K562 (cell line): ENCODE measurements around the gene PDE1A.

Experiments
- ATF2 ChIP-seq: sonication (generic); formaldehyde crosslinking; IDR thresholded peaks from 2 replicates; pipeline ENCODE4 v1.8.1; 2022; ENCODE audit warnings: missing genetic modification reagents
- FOXM1 ChIP-seq, 2 experiments: fragments of 450-650 bp in 1 of 2; sonication (generic) in 1 of 2; formaldehyde crosslinking in 1 of 2; IDR thresholded peaks; 2 replicates each; pipeline versions ENCODE4 v1.6.1 to v1.9.0; 2017 to 2022; ENCODE audit warnings: low read depth in 2 of 2, mild to moderate bottlenecking in 2 of 2, missing genetic modification reagents in 1 of 2, moderate library complexity in 1 of 2
- HOMEZ ChIP-seq: fragments of 250-450 bp; sonication (Bioruptor Pico); IDR thresholded peaks from 2 replicates; pipeline ENCODE4 v1.4.0; 2020; ENCODE audit warnings: mild to moderate bottlenecking, moderate library complexity
- MEF2A ChIP-seq: IDR thresholded peaks from 2 replicates; pipeline ENCODE4 v1.6.1; 2011; ENCODE audit warnings: low read depth, mild to moderate bottlenecking, low read length, moderate library complexity; ENCODE audit not compliant: control insufficient read depth
- MTA1 ChIP-seq: fragments of 450-650 bp; IDR thresholded peaks from 2 replicates; pipeline ENCODE4 v1.6.1; 2017; ENCODE audit warnings: borderline replicate concordance
- SMAD1 ChIP-seq: fragments of 150-350 bp; IDR thresholded peaks from 2 replicates; pipeline ENCODE4 v1.6.1; 2014; ENCODE audit warnings: low read length, low read depth; ENCODE audit not compliant: partially characterized antibody
- TF ChIP-seq, protein P1 (sequence below): sonication (generic); formaldehyde crosslinking; IDR thresholded peaks from 2 replicates; pipeline ENCODE4 v1.9.0; 2022; ENCODE audit warnings: mild to moderate bottlenecking, missing genetic modification reagents
- TF ChIP-seq, protein P2 (sequence below), 2 experiments: fragments of 450-650 bp in 1 of 2; sonication (generic) in 1 of 2; formaldehyde crosslinking; conservative IDR thresholded peaks; 2 replicates each; pipeline versions ENCODE4 v1.4.0 to v1.8.1; 2020 to 2022; ENCODE audit warnings: mild to moderate bottlenecking in 1 of 2, missing genetic modification reagents in 1 of 2
- TF ChIP-seq, protein P3 (sequence below): sonication (generic); formaldehyde crosslinking; IDR thresholded peaks from 2 replicates; pipeline ENCODE4 v1.5.0; 2020; ENCODE audit warnings: missing genetic modification reagents

GRCh38 chr2:182447163-182447562, 20.3 kb upstream of the PDE1A start:
- TF ChIP-seq, protein P1, sequence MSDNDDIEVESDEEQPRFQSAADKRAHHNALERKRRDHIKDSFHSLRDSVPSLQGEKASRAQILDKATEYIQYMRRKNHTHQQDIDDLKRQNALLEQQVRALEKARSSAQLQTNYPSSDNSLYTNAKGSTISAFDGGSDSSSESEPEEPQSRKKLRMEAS: no peak
- TF ChIP-seq, protein P2, sequence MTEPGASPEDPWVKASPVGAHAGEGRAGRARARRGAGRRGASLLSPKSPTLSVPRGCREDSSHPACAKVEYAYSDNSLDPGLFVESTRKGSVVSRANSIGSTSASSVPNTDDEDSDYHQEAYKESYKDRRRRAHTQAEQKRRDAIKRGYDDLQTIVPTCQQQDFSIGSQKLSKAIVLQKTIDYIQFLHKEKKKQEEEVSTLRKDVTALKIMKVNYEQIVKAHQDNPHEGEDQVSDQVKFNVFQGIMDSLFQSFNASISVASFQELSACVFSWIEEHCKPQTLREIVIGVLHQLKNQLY (CRISPR knock-in tag; conservative IDR thresholded peaks at IDR 0.05): no peak
- no peak for TF ChIP-seq SMAD1
- TF ChIP-seq MEF2A: no peak
- no peak for TF ChIP-seq MTA1
- TF ChIP-seq FOXM1 (IDR thresholded peaks at IDR 0.05; ENCODE audit: low read depth): no peak
- no peak for TF ChIP-seq FOXM1 (CRISPR knock-in tag; IDR thresholded peaks at IDR 0.05; ENCODE audit: low read depth)
- TF ChIP-seq, protein P3, sequence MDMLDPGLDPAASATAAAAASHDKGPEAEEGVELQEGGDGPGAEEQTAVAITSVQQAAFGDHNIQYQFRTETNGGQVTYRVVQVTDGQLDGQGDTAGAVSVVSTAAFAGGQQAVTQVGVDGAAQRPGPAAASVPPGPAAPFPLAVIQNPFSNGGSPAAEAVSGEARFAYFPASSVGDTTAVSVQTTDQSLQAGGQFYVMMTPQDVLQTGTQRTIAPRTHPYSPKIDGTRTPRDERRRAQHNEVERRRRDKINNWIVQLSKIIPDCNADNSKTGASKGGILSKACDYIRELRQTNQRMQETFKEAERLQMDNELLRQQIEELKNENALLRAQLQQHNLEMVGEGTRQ (CRISPR knock-in tag): no peak
- no peak for TF ChIP-seq HOMEZ (CRISPR knock-in tag)
- no peak for TF ChIP-seq ATF2 (CRISPR knock-in tag)
